K562 (cell line): ENCODE data around the gene PRPF38A. TPM values are rescaled to one million over a fixed set of nuclear protein-coding genes. Genes with fewer than 3 reads are reported as not detected.

Experiments
- ARID1B ChIP-seq: fragments of 450-650 bp; IDR thresholded peaks from 2 replicates; pipeline ENCODE4 v1.6.1; 2016; ENCODE audit warnings: antibody characterized with exemption, mild to moderate bottlenecking, inconsistent platforms
- CHD1 ChIP-seq: fragments of 200-600 bp; sonication (generic); IDR thresholded peaks from one replicate; pipeline ENCODE4 v1.6.1; 2012; ENCODE audit warnings: mild to moderate bottlenecking, moderate library complexity, low read length, inconsistent platforms
- CXXC5 ChIP-seq: fragments of 250-450 bp; sonication (Bioruptor Pico); IDR thresholded peaks from 2 replicates; pipeline ENCODE4 v1.8.0; 2022; ENCODE audit warnings: inconsistent platforms, mild to moderate bottlenecking, moderate library complexity
- ESRRA ChIP-seq: fragments of 450-650 bp; IDR thresholded peaks from 2 replicates; pipeline ENCODE4 v1.6.1; 2014; ENCODE audit warnings: low read depth, mild to moderate bottlenecking, moderate library complexity, borderline replicate concordance
- FOXJ2 ChIP-seq: fragments of 200-800 bp; sonication (Bioruptor generic); IDR thresholded peaks from 2 replicates; pipeline ENCODE4 v1.6.1; 2016; ENCODE audit warnings: missing genetic modification characterization, missing compliant biosample characterization
- GATA2 ChIP-seq: sonication (generic); formaldehyde crosslinking; IDR thresholded peaks from 2 replicates; pipeline ENCODE4 v1.4.0; 2020; ENCODE audit warnings: mild to moderate bottlenecking, missing genetic modification reagents
- KLF6 ChIP-seq: fragments of 250-450 bp; sonication (Bioruptor Pico); IDR thresholded peaks from 2 replicates; pipeline ENCODE4 v1.4.0; 2020; ENCODE audit warnings: mild to moderate bottlenecking, moderate library complexity, borderline replicate concordance
- NR2F6 ChIP-seq: fragments of 450-650 bp; formaldehyde crosslinking; IDR thresholded peaks from 2 replicates; pipeline ENCODE4 v1.4.0; 2020; ENCODE audit warnings: mild to moderate bottlenecking
- OTX1 ChIP-seq: fragments of 450-650 bp; formaldehyde crosslinking; IDR thresholded peaks from 2 replicates; pipeline ENCODE4 v1.4.0; 2022; ENCODE audit warnings: mild to moderate bottlenecking
- RBM39 ChIP-seq: fragments of 200-400 bp; formaldehyde crosslinking; optimal IDR thresholded peaks from 2 replicates; pipeline ENCODE3; 2018; ENCODE audit warnings: low read depth, low read length
- SIX5 ChIP-seq, 2 experiments: IDR thresholded peaks; 2 replicates each; pipeline ENCODE4 v1.6.1; 2011; ENCODE audit warnings: low read length in 2 of 2, borderline replicate concordance in 1 of 2, low read depth in 1 of 2, mild to moderate bottlenecking in 1 of 2, moderate library complexity in 1 of 2; ENCODE audit not compliant: insufficient read depth in 1 of 2
- SMAD2 ChIP-seq: fragments of 150-350 bp; IDR thresholded peaks from 2 replicates; pipeline ENCODE4 v1.6.1; 2014; ENCODE audit warnings: low read depth, mild to moderate bottlenecking, low read length
- SMC3 ChIP-seq: conservative IDR thresholded peaks from 2 replicates; pipeline ENCODE4 v1.6.1; 2011; ENCODE audit warnings: low read depth, low read length, improper control_type of control experiment; ENCODE audit not compliant: insufficient read depth
- SNAPC5 ChIP-seq: fragments of 250-450 bp; sonication (Bioruptor Pico); IDR thresholded peaks from 2 replicates; pipeline ENCODE4 v1.8.0; 2021; ENCODE audit warnings: moderate library complexity, mild to moderate bottlenecking, inconsistent platforms
- TAL1 ChIP-seq: fragments of 450-650 bp; IDR thresholded peaks from 2 replicates; pipeline ENCODE4 v1.6.1; 2016; ENCODE audit warnings: mild to moderate bottlenecking
- TBP ChIP-seq: optimal IDR thresholded peaks from 2 replicates; pipeline ENCODE3; 2011; ENCODE audit warnings: low read depth, low read length, improper control_type of control experiment
- TCFL5 ChIP-seq: fragments of 250-450 bp; sonication (Bioruptor Pico); conservative IDR thresholded peaks from 2 replicates; pipeline ENCODE4 v1.6.1; 2021; ENCODE audit warnings: mild to moderate bottlenecking, moderate library complexity, matching md5 sums
- ZBTB17 ChIP-seq: fragments of 450-650 bp; formaldehyde crosslinking; IDR thresholded peaks from 2 replicates; pipeline ENCODE4 v1.4.0; 2020; ENCODE audit warnings: mild to moderate bottlenecking
- ZFP30 ChIP-seq: fragments of 250-450 bp; sonication (Bioruptor Pico); IDR thresholded peaks from 2 replicates; pipeline ENCODE4 v1.8.0; 2022; ENCODE audit warnings: moderate library complexity, mild to moderate bottlenecking, inconsistent platforms, borderline replicate concordance
- ZNF121 ChIP-seq: sonication (generic); formaldehyde crosslinking; conservative IDR thresholded peaks from 2 replicates; pipeline ENCODE4 v1.8.0; 2022; ENCODE audit warnings: missing genetic modification reagents
- ZNF174 ChIP-seq: fragments of 250-450 bp; sonication (Bioruptor Pico); IDR thresholded peaks from 2 replicates; pipeline ENCODE4 v1.4.0; 2020; ENCODE audit warnings: mild to moderate bottlenecking
- ZNF197 ChIP-seq: fragments of 200-800 bp; sonication (Bioruptor generic); IDR thresholded peaks from 2 replicates; pipeline ENCODE4 v1.6.1; 2016; ENCODE audit warnings: low read depth, missing genetic modification characterization, missing compliant biosample characterization
- ZNF23 ChIP-seq: fragments of 250-450 bp; sonication (Bioruptor Pico); IDR thresholded peaks from 2 replicates; pipeline ENCODE4 v1.4.0; 2020; ENCODE audit warnings: mild to moderate bottlenecking
- ZNF445 ChIP-seq: fragments of 250-450 bp; sonication (Bioruptor Pico); IDR thresholded peaks from 2 replicates; pipeline ENCODE4 v1.4.0; 2020; ENCODE audit warnings: low read depth, mild to moderate bottlenecking, moderate library complexity
- ZNF586 ChIP-seq: fragments of 450-650 bp; formaldehyde crosslinking; conservative IDR thresholded peaks from 2 replicates; pipeline ENCODE4 v1.4.0; 2020; ENCODE audit warnings: mild to moderate bottlenecking, moderate library complexity
- polyA plus RNA-seq, 8 experiments: library from polyadenylated mRNA; depleted of rRNA in 4 of 8; stranded (reverse) in 5 of 8; unstranded in 3 of 8; fragments of >200 nt; fragmentation: Nextera tagmentation in 2 of 8; fragmentation: Illumina TruSeq in 1 of 8; extraction: Ambion mirVana in 2 of 8; extraction: Trizol in 1 of 8; gene quantifications; 2 replicates each; pipeline versions ENCODE4 v1.2.1 to v1.2.3, GENCODE V29; 2011 to 2014; ENCODE audit warnings: inconsistent platforms in 1 of 8, missing spikeins in 1 of 8
- total RNA-seq, 7 experiments: library from RNA; depleted of rRNA in 6 of 7; stranded (reverse); fragments of >200 nt in 6 of 7; fragmentation: Illumina TruSeq in 2 of 7; extraction: Trizol in 2 of 7; gene quantifications; 2 replicates each; pipeline versions ENCODE4 v1.2.1 to v1.2.3, GENCODE V29; 2011 to 2021; ENCODE audit warnings: low replicate concordance in 1 of 7

Gene PRPF38A
- total and polyA plus RNA-seq, 9 of the 15 experiments (the other 6 are each of a cell fraction or from before 2014, with no cell fraction given), result 53.6 to 198 (median 89.2) TPM

- TF ChIP-seq SIX5 (IDR thresholded peaks at IDR 0.05; ENCODE audit: borderline replicate concordance in 1 of 2, insufficient read depth in 1 of 2, low read depth in 1 of 2, low read length in 2 of 2) (no peak), OTX1 (no peak), ESRRA (peak; percentile 96), NR2F6 (no peak), SNAPC5 (no peak), RBM39 (no peak), CXXC5 (CRISPR knock-in tag) (peak; percentile 44), ZNF23 (CRISPR knock-in tag) (no peak), ZFP30 (no peak), SMAD2 (no peak), SMC3 (0 out of 2 replicates have a peak, but pooled peaks have one; percentile 2), ZNF121 (CRISPR knock-in tag) (no peak), ZNF174 (no peak), ZBTB17 (CRISPR knock-in tag) (no peak), ZNF445 (no peak), ZNF197 (CRISPR knock-in tag) (no peak), TCFL5 (CRISPR knock-in tag) (no peak), GATA2 (CRISPR knock-in tag) (peak; percentile 75), TBP (peak; percentile 53), ARID1B (0 out of 2 replicates have a peak, but pooled peaks have one; percentile 13), FOXJ2 (tag) (no peak), TAL1 (no peak), ZNF586 (CRISPR knock-in tag) (no peak), KLF6 (CRISPR knock-in tag) (no peak), CHD1 (peak; percentile 98)
Observed at GRCh38 chr1:52403566-52404115, 761 bp upstream of the PRPF38A start (continued).
